Neural cell (in vitro differentiated cells): ENCODE data around the gene SRRD. TPM values are rescaled to one million over a fixed set of nuclear protein-coding genes. Genes with fewer than 3 reads are reported as not detected.

Experiments
- H2AFZ ChIP-seq: fragments of 200-600, 300-800 bp; sonication (generic), shearing (Covaris generic); 2 replicates; pipeline ENCODE4 v1.6.0; 2014; ENCODE audit warnings: low read depth, mild to moderate bottlenecking, antibody characterized with exemption, low read length, moderate library complexity
- H3F3A ChIP-seq: fragments of 200-600 bp; shearing (Covaris generic); 2 replicates; pipeline ENCODE4 v1.6.1; 2016; ENCODE audit warnings: mild to moderate bottlenecking, moderate library complexity, mixed read lengths, antibody characterized with exemption, low read length; ENCODE audit not compliant: insufficient read depth, poor library complexity, severe bottlenecking
- H3K27ac ChIP-seq: fragments of 200-600, 300-800 bp; sonication (generic), shearing (Covaris generic); 2 replicates; pipeline ENCODE4 v1.5.1; 2014; ENCODE audit warnings: mild to moderate bottlenecking, low read length, moderate library complexity
- H3K27me3 ChIP-seq: fragments of 300-800, 200-600 bp; sonication (generic), shearing (Covaris generic); 2 replicates; pipeline ENCODE4 v1.6.0; 2014; ENCODE audit warnings: mild to moderate bottlenecking, low read depth, low read length, moderate library complexity; ENCODE audit not compliant: insufficient read depth
- H3K36me3 ChIP-seq: fragments of 300-800, 200-600 bp; sonication (generic), shearing (Covaris generic); 2 replicates; pipeline ENCODE4 v1.5.1; 2014; ENCODE audit warnings: mild to moderate bottlenecking, antibody characterized with exemption, low read length, moderate library complexity; ENCODE audit not compliant: insufficient read depth
- H3K4me2 ChIP-seq: fragments of 300-800, 200-600 bp; sonication (generic), shearing (Covaris generic); 2 replicates; pipeline ENCODE4 v1.6.0; 2014; ENCODE audit warnings: mild to moderate bottlenecking, low read length
- H3K4me3 ChIP-seq: fragments of 300-800, 200-600 bp; sonication (generic), shearing (Covaris generic); 2 replicates; pipeline ENCODE4 v1.5.1; 2014; ENCODE audit warnings: mild to moderate bottlenecking, low read length, moderate library complexity
- H3K79me2 ChIP-seq: fragments of 200-600 bp; shearing (Covaris generic); replicated peaks from 2 replicates; pipeline ENCODE4 v1.6.0; 2014; ENCODE audit warnings: mild to moderate bottlenecking, low read length, moderate library complexity; ENCODE audit not compliant: insufficient read depth
- H3K9ac ChIP-seq: fragments of 300-800, 200-600 bp; sonication (generic), shearing (Covaris generic); 2 replicates; pipeline ENCODE4 v1.6.1; 2016; ENCODE audit warnings: mild to moderate bottlenecking, low read length, mixed read lengths
- H3K9me2 ChIP-seq: fragments of 200-600 bp; shearing (Covaris generic); 2 replicates; pipeline ENCODE4 v1.6.1; 2016; ENCODE audit warnings: mild to moderate bottlenecking, low read length, mixed read lengths; ENCODE audit not compliant: insufficient read depth
- H3K9me3 ChIP-seq: fragments of 200-600, 300-800 bp; sonication (generic), shearing (Covaris generic); 2 replicates; pipeline ENCODE4 v1.6.1; 2016; ENCODE audit warnings: mild to moderate bottlenecking, mixed run types, low read length, moderate library complexity, mixed read lengths
- H4K20me1 ChIP-seq: fragments of 200-600 bp; shearing (Covaris generic); 2 replicates; pipeline ENCODE4 v1.6.1; 2016; ENCODE audit warnings: mild to moderate bottlenecking, mixed run types; ENCODE audit not compliant: insufficient read depth
- EP300 ChIP-seq: fragments of 450-650 bp; conservative IDR thresholded peaks from 2 replicates; pipeline ENCODE4 v1.6.1; 2014; ENCODE audit warnings: antibody characterized with exemption, mild to moderate bottlenecking, moderate library complexity; ENCODE audit not compliant: poor library complexity, severe bottlenecking
- EZH2 ChIP-seq: fragments of 200-600, 300-800 bp; shearing (Covaris generic), sonication (generic); IDR thresholded peaks from 2 replicates; pipeline ENCODE4 v1.6.1; 2014; ENCODE audit warnings: antibody characterized with exemption, low read length, borderline replicate concordance, mild to moderate bottlenecking; ENCODE audit not compliant: insufficient read depth, poor library complexity, severe bottlenecking
- MXI1 ChIP-seq: fragments of 450-650 bp; conservative IDR thresholded peaks from 2 replicates; pipeline ENCODE4 v1.6.1; 2014; ENCODE audit warnings: antibody characterized with exemption, mild to moderate bottlenecking; ENCODE audit not compliant: poor library complexity, severe bottlenecking
- POLR2AphosphoS5 ChIP-seq: IDR thresholded peaks from 2 replicates; pipeline ENCODE4 v1.6.1; 2012
- RAD21 ChIP-seq: fragments of 450-650 bp; conservative IDR thresholded peaks from 2 replicates; pipeline ENCODE4 v1.6.1; 2014; ENCODE audit warnings: antibody characterized with exemption, mild to moderate bottlenecking, moderate library complexity
- SMC3 ChIP-seq: fragments of 450-650 bp; conservative IDR thresholded peaks from 2 replicates; pipeline ENCODE4 v1.6.1; 2014; ENCODE audit warnings: antibody characterized with exemption, mild to moderate bottlenecking, moderate library complexity; ENCODE audit not compliant: poor library complexity
- TAF1 ChIP-seq: IDR thresholded peaks from 2 replicates; pipeline ENCODE4 v1.6.1; 2012; ENCODE audit warnings: low read depth
- polyA plus RNA-seq: library from polyadenylated mRNA; depleted of rRNA; stranded (reverse); fragments of >200 nt; gene quantifications from 2 replicates; pipeline ENCODE4 v1.2.3, GENCODE V29; 2014
- TF ChIP-seq, protein P1 (sequence below): IDR thresholded peaks from 2 replicates; pipeline ENCODE4 v1.6.1; 2012; ENCODE audit warnings: borderline replicate concordance
- TF ChIP-seq, protein P2 (sequence below): fragments of 450-650 bp; IDR thresholded peaks from 2 replicates; pipeline ENCODE4 v1.5.1; 2014; ENCODE audit warnings: antibody characterized with exemption, mild to moderate bottlenecking, moderate library complexity; ENCODE audit not compliant: poor library complexity, severe bottlenecking

SRRD gene
- polyA plus RNA-seq, 1 donor from 2014 or later = 33.9 TPM

DNA sequence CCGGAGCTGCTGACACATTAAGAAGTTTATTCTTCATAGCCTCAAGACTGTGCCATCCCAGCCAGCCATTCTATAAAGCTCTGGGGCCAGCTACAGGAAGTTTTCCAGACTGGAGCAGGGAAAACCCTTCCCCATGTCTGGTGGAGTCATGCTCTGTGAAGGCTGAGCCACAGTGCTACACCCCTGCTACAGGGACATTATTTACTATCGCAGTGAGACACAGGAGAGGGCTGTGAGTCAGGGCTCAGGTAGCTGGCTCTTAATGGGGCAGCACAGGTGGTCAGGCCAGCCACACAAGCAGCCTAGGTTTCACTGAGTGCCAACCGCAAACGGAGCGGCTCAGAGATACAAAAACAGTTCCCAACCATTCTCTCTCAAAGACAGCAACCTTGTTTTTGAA lies 12.2 kb upstream of the SRRD start:
- Histone ChIP-seq H3K79me2 (peaks cover 4% of the 10 kb centered on the region), H3K36me3 (peaks cover 3% of the 10 kb centered on the region), H3K4me3 (no peak overlapping the region), H3F3A (no peaks in the 10 kb centered on the region), H4K20me1 (no peaks in the 10 kb centered on the region), H2AFZ (no peak overlapping the region), H3K9ac (no peak overlapping the region), H3K27me3 (no peaks in the 10 kb centered on the region), H3K9me2 (no peaks in the 10 kb centered on the region), H3K27ac (no peak overlapping the region), H3K9me3 (no peaks in the 10 kb centered on the region), H3K4me2 (no peak overlapping the region)
- TF ChIP-seq POLR2AphosphoS5 (no peak), RAD21 (no peak), EZH2 (no peak), SMC3 (no peak), EP300 (no peak), MXI1 (no peak), TAF1 (no peak)
- TF ChIP-seq, protein P1, sequence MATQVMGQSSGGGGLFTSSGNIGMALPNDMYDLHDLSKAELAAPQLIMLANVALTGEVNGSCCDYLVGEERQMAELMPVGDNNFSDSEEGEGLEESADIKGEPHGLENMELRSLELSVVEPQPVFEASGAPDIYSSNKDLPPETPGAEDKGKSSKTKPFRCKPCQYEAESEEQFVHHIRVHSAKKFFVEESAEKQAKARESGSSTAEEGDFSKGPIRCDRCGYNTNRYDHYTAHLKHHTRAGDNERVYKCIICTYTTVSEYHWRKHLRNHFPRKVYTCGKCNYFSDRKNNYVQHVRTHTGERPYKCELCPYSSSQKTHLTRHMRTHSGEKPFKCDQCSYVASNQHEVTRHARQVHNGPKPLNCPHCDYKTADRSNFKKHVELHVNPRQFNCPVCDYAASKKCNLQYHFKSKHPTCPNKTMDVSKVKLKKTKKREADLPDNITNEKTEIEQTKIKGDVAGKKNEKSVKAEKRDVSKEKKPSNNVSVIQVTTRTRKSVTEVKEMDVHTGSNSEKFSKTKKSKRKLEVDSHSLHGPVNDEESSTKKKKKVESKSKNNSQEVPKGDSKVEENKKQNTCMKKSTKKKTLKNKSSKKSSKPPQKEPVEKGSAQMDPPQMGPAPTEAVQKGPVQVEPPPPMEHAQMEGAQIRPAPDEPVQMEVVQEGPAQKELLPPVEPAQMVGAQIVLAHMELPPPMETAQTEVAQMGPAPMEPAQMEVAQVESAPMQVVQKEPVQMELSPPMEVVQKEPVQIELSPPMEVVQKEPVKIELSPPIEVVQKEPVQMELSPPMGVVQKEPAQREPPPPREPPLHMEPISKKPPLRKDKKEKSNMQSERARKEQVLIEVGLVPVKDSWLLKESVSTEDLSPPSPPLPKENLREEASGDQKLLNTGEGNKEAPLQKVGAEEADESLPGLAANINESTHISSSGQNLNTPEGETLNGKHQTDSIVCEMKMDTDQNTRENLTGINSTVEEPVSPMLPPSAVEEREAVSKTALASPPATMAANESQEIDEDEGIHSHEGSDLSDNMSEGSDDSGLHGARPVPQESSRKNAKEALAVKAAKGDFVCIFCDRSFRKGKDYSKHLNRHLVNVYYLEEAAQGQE = no peak
- TF ChIP-seq, protein P2, sequence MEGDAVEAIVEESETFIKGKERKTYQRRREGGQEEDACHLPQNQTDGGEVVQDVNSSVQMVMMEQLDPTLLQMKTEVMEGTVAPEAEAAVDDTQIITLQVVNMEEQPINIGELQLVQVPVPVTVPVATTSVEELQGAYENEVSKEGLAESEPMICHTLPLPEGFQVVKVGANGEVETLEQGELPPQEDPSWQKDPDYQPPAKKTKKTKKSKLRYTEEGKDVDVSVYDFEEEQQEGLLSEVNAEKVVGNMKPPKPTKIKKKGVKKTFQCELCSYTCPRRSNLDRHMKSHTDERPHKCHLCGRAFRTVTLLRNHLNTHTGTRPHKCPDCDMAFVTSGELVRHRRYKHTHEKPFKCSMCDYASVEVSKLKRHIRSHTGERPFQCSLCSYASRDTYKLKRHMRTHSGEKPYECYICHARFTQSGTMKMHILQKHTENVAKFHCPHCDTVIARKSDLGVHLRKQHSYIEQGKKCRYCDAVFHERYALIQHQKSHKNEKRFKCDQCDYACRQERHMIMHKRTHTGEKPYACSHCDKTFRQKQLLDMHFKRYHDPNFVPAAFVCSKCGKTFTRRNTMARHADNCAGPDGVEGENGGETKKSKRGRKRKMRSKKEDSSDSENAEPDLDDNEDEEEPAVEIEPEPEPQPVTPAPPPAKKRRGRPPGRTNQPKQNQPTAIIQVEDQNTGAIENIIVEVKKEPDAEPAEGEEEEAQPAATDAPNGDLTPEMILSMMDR = no peak

DNA sequence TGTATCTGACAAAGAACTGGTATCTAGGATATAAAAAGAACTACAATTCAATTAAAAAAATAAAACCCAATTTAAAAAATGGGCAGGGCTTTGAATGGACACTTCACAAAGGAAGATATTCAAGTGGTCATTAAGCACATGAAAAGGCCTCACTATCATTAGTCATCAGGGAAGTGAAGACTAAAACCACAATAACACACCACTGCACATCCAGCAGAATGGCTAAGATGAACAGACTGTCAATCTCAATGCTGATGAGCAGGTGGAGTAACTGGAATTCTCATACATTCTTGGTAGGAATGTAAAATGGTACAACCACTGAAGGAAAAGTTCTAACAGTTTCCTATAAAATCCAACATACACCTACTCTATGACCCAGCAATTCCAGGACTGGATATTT lies 9.0 kb upstream of the SRRD start:
- no peak overlapping the region for H3K4me3 ChIP-seq
- H3K36me3 ChIP-seq = no peaks in the 10 kb centered on the region
- no peaks in the 10 kb centered on the region for H3F3A ChIP-seq
- no peaks in the 10 kb centered on the region for H4K20me1 ChIP-seq
- H3K9ac ChIP-seq = no peak overlapping the region
- no peaks in the 10 kb centered on the region for H3K9me3 ChIP-seq
- H3K27me3 ChIP-seq = no peaks in the 10 kb centered on the region
- no peak overlapping the region for H3K4me2 ChIP-seq
- H3K27ac ChIP-seq = no peak overlapping the region
- no peak overlapping the region for H2AFZ ChIP-seq
- no peak for TF ChIP-seq RAD21
- TF ChIP-seq EP300 = no peak
- no peak for TF ChIP-seq POLR2AphosphoS5
- TF ChIP-seq, protein P1 = no peak
- no peak for TF ChIP-seq SMC3
- TF ChIP-seq EZH2 = no peak
- no peak for TF ChIP-seq TAF1
- no peak for TF ChIP-seq MXI1
- TF ChIP-seq, protein P2 = no peak
- H3K79me2 ChIP-seq = peaks cover 8% of the 10 kb centered on the region
- no peaks in the 10 kb centered on the region for H3K9me2 ChIP-seq
